Measurements from ENCODE around the gene PLCZ1.

- TF ChIP-seq CTCF (conservative IDR thresholded peaks at IDR 0.05; ENCODE audit: low read depth, low read length) = no peak
- TF ChIP-seq EZH2 (IDR thresholded peaks at IDR 0.05; ENCODE audit: borderline replicate concordance, low read depth, low read length, poor library complexity, severe bottlenecking) = no peak
Observed at GRCh38 chr12:18651525-18651924, 86.3 kb downstream of the PLCZ1 start.

Data from A673 (cell line).